ENCODE measurements around the gene MYADML2.

- no peak for TF ChIP-seq REST (IDR thresholded peaks at IDR 0.05; ENCODE audit: unreplicated experiment)
- no peak for TF ChIP-seq CTCF (conservative IDR thresholded peaks at IDR 0.05; ENCODE audit: low read depth in 2 of 2)
- TF ChIP-seq EZH2 (IDR thresholded peaks at IDR 0.05; ENCODE audit: low read depth, unreplicated experiment) = no peak
Observed at GRCh38 chr17:81983639-81984373, 36.8 kb upstream of the MYADML2 start.

All from GM23338 (cell line).